GM12865 (cell line): ENCODE results near the gene PITRM1.

Source experiments
- DNase-seq: peaks from one replicate; pipeline ENCODE4 v3.0.0; 2010; ENCODE audit warnings: low read depth
- H3K4me3 ChIP-seq: 2 replicates; pipeline ENCODE4 v1.5.1; 2011; ENCODE audit warnings: mild to moderate bottlenecking, low read depth, low read length, control low read depth
- TF ChIP-seq, protein P1 (sequence below): IDR thresholded peaks from 2 replicates; pipeline ENCODE4 v1.5.1; 2011; ENCODE audit warnings: low read length, control low read depth, low read depth, inconsistent platforms; ENCODE audit not compliant: insufficient read depth; ENCODE audit errors: missing control alignments

The PITRM1 gene

DNA sequence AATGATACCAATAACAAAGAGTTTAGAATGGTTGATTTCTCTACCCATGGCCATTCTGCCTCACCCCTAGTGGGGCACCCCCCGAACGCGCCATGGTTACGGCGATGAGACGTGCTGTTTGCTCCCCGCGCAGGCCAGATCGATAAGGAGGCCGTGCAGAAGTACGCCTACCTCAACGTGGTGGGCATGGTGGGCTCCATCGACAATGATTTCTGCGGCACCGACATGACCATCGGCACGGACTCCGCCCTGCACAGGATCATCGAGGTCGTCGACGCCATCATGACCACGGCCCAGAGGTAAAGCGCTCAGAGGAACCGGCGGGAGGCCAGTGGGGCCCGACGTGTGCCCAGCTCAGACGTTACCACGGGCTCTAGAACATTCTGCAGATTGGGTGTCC is 68.9 kb downstream of the PITRM1 start:
- no peak overlapping the region for H3K4me3 ChIP-seq
- no peak for DNase-seq
- TF ChIP-seq, protein P1, sequence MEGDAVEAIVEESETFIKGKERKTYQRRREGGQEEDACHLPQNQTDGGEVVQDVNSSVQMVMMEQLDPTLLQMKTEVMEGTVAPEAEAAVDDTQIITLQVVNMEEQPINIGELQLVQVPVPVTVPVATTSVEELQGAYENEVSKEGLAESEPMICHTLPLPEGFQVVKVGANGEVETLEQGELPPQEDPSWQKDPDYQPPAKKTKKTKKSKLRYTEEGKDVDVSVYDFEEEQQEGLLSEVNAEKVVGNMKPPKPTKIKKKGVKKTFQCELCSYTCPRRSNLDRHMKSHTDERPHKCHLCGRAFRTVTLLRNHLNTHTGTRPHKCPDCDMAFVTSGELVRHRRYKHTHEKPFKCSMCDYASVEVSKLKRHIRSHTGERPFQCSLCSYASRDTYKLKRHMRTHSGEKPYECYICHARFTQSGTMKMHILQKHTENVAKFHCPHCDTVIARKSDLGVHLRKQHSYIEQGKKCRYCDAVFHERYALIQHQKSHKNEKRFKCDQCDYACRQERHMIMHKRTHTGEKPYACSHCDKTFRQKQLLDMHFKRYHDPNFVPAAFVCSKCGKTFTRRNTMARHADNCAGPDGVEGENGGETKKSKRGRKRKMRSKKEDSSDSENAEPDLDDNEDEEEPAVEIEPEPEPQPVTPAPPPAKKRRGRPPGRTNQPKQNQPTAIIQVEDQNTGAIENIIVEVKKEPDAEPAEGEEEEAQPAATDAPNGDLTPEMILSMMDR = no peak

DNA sequence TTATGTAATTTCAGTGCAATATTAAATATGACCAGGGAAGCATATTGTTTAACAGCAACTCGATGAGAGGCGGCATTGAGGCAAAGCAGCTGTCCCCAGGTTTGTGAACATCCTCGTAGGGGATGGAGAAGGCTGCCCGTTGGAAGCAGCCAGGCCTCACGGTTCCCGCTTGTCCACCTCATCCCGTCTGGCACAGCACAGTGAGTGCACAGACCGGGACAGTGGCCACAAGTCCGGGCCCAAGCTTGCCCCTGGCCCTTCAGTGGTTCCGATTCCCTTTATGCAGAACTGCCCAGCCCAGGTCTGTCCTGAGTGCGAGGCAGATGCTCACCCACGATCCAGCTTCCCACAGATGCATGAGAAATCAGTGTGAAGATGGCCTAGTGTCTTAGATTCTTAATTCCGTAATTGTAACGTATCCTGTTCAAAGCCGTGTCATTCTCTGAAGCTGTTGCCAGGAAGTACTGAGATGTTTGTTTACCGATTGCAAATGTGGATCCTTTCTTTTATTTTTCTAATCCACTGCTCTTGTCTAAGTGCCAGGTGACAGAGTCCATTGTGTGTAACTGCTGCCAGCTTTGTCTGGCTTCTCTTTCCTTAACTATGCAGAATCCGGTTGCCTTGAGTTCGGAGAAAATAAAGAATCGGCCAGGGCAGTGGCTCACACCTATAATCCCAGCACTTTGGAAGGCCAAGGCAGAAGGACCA is 69.7 kb downstream of the PITRM1 start:
- TF ChIP-seq, protein P1 = no peak
- DNase-seq = no peak

DNA sequence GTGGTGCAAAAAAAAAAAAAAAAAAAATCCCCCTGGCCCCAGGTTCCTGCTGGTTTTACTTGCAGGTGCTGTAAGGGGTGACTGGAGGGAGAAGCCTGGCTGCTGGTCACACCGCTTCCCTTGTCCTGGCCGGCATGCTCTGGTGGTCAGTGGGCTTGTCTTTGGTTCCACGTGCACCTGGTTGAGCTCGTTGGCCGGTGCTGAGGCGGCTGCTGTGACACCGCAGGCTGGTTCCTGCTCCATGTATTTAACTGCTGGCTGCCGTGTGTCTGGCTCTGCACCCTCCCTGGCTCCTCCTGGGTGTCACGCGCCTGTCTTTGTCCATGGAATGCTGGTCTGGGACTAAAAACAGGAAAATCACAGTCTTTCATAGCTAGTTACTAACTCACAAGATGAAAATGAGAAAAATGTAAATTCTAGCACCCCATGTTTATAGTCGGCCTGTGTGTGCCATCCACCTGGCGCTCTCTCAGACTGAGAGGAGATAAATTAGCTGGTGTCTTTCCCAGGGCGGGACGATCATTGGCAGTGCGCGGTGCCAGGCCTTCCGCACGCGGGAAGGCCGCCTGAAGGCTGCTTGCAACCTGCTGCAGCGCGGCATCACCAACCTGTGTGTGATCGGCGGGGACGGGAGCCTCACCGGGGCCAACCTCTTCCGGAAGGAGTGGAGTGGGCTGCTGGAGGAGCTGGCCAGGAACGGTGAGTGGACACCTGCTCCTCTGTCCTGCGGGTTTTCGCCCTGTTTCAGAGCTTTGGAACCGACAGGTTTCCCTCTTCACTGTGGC is 71.5 kb downstream of the PITRM1 start:
- no peak for DNase-seq
- no peak overlapping the region for H3K4me3 ChIP-seq
- TF ChIP-seq, protein P1 = no peak

More for the DNA sequence above, 69.7 kb downstream of the PITRM1 start:
- no peak overlapping the region for H3K4me3 ChIP-seq

DNA sequence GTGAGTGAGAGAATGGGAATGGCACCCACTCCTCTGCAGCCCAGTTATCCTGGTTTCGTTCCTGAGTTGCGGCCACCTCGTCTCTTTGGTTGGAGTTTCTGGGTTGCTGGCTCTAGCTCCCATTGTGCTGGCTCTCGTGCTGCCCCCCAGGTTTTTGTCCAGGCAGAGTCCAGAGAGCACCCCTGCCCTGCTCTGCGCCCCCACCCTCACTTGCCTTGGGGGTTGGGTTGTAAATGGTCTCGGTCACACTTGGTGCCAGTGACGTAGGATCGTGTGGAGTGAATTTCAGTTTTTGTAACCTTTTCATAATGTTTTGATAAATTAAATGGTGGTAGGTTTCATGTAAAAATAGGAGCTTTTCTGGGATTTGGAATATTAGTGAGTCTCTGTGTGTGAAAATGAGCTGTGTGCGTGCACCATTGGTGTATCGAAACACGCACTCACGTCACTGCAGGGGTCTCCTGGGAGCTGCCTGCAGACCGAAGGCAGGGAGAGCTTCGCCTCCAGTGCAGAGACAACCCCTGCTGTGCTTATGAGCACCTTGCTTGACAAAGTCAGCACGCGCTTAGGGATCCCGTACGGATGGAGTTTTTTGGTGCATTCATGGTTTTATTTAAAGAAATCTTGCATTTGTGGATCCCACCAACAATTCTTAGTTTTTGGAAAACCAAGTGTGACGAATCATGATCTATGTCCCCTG is 72.3 kb downstream of the PITRM1 start:
- TF ChIP-seq, protein P1 = no peak

DNA sequence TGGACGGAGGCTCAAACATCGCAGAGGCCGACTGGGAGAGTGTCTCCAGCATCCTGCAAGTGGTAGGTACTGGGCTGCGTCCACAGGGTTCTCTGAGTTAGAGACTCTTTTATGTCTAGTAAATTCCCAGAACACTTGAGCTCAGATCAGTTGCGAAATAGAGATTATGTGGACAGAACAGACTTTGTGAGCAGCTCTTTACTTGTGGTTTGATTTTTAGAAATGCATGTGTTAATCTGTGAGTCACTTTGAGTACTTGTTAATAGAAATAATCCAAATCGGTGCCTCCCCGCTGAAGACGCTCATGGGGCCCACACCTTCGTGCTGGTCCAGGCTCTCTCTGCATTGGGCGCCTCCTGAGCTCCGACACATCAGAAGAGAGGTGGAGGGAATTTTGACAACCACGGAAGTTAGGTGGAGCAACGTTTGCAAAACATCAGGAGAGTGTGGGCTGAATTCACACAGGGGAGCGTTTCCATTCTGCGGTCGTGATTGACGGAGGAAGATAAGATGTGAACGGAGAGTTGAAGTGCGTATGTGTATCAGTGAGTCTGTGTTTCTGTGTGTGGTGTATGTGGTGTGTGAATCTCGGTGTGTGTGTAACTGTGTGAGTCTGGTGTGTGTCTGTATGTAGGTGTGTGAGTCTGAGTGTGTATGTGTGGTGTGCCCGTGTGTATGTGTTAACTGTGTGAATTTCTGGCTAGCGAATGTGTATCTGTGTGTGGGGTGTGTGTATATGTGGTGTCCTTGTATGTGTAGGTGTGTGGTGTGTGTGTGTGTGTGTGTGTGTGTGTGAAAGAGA is 73.1 kb downstream of the PITRM1 start:
- DNase-seq = no peak
- H3K4me3 ChIP-seq = no peak overlapping the region
- TF ChIP-seq, protein P1 = no peak

More for the DNA sequence above, 72.3 kb downstream of the PITRM1 start:
- H3K4me3 ChIP-seq = no peak overlapping the region
- DNase-seq = no peak

DNA sequence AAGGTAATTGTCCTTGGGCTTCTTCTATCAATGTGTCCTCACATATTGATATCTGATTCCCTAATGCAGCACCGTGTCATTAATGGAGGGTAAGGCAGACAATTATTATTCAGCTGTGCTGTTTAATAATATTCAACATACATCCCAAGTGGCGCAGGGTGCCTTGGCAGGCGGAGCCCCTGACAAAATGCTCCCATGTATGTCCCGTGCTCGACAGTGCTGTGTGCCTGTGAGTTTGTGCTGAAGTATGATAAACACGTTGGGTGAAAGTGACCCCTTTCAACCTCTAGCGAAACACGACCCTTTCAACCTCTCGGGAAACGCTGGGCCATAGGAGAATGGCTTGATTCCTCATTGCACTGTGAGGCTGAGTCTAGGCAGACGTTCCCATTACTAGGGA is 73.9 kb downstream of the PITRM1 start:
- DNase-seq = no peak
- no peak overlapping the region for H3K4me3 ChIP-seq
- TF ChIP-seq, protein P1 = no peak
